HAP-1 (cell line): ENCODE data around the gene PROZ.

Source experiments
- DNase-seq, 2 experiments: peaks; one replicate each; pipeline ENCODE4 v3.0.0-alpha.2; 2016 to 2020; ENCODE audit warnings: low spot score in 2 of 2
- H3K27me3 ChIP-seq: fragments of 250-450 bp; sonication (Bioruptor Pico); 2 replicates; pipeline ENCODE4 v1.5.1; 2020; ENCODE audit warnings: low read depth, mild to moderate bottlenecking, moderate library complexity
- H3K36me3 ChIP-seq: fragments of 250-450 bp; sonication (Bioruptor Pico); replicated peaks from 2 replicates; pipeline ENCODE4 v1.5.1; 2020; ENCODE audit warnings: mild to moderate bottlenecking
- H3K4me1 ChIP-seq: fragments of 250-450 bp; sonication (Bioruptor Pico); 2 replicates; pipeline ENCODE4 v1.5.1; 2020; ENCODE audit warnings: mild to moderate bottlenecking
- H3K4me3 ChIP-seq: fragments of 250-450 bp; sonication (Bioruptor Pico); 2 replicates; pipeline ENCODE4 v1.5.1; 2020; ENCODE audit warnings: mild to moderate bottlenecking, moderate library complexity
- H3K9me3 ChIP-seq: fragments of 250-450 bp; sonication (Bioruptor Pico); 2 replicates; pipeline ENCODE4 v1.5.1; 2020; ENCODE audit warnings: mild to moderate bottlenecking, moderate library complexity
- in situ Hi-C: fragments of 300-500 bp; cut with MboI; formaldehyde crosslinking; loops from 3 replicates; pipeline ENCODE4 v1.14.3; 2020; ENCODE audit warnings: low sequenced_read_pairs, inconsistent platforms, mixed read lengths

PROZ gene

DNA sequence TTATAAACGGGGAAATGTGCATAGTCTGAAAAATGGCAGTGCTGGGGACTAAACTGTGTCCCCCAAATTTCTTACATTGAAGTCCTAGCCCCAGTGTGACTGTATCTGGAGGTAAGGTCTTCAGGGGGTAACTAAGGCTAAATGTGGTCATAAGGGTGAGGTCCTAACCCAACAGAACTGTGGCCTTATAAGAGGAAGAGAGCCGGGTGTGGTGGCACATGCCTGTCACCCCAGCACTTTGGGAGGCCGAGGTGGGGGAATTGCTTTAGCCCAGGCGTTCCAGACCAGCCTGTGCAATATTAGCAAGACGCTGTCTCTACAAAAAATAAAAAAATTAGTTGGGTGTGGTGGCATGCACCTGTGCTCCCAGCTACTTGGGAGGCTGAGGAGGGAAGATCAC lies 17.8 kb downstream of the PROZ start:
- no peak for DNase-seq
- Histone ChIP-seq H3K36me3 (peaks cover 84% of the 10 kb centered on the region), H3K27me3 (no peaks in the 10 kb centered on the region), H3K4me3 (no peak overlapping the region), H3K4me1 (no peaks in the 10 kb centered on the region), H3K9me3 (no peaks in the 10 kb centered on the region)
- in situ Hi-C loops = no loop called here

DNA sequence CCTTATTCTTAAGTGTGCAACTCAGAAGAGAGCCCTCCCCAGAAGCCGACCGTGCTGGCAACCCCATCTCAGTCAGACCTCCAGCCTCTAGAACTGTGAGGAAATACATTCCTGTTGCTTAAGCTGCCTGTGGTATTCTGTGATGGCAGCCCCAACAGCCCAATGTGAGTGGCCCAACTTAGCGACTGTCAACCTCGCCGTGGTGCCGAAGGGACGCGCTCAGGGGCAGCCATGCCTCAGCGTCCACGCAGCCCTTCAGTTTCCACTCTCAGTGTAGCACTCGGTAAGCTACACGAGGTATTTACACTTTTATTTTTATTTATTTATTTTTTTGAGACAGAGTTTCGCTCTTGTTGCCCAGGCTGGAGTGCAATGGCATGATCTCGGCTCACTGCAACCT lies 18.4 kb downstream of the PROZ start:
- DNase-seq = no peak
- H3K4me1 ChIP-seq = no peaks in the 10 kb centered on the region
- H3K27me3 ChIP-seq = no peaks in the 10 kb centered on the region
- peaks cover 81% of the 10 kb centered on the region for H3K36me3 ChIP-seq
- H3K9me3 ChIP-seq = no peaks in the 10 kb centered on the region
- no peak overlapping the region for H3K4me3 ChIP-seq
- in situ Hi-C loops = no loop called here

DNA sequence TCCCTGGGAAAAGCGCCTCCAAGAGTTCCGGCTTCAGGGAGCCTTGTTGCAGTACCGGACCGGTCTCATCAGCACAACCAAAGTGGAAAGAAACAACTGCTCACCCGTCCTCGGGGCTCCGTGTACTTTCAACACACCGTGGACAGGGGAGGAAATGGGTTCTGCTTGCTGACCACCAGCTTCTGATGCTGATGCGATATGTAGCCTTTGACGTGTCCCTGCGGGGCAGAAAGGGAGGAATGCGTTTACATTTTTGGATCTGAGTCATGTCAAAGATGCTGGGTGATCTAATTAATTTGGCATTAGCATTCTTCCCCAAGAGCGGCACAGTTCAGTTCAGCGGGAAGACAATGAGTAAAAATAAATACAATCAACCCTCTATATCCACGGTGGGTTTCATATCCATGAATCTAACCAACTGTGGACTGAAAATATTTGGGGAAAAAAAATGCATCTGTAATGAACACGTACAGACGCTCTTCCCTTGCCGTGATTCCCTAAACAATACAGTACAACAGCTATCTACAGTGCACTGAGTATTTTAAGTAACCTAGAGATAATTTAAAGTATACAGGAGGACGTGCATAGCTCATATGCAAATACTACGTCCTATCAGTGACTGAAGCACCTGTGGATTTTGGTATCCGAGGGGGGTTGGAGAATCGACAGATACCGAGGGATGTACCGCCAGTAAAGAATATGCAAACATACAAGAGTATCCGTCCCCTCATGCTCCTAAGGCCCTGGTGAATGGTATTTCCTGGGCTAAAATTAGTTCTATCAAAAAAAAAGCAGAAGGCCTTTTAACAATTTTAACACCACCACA lies 19.8 kb downstream of the PROZ start:
- in situ Hi-C loops = no loop called here
- no peaks in the 10 kb centered on the region for H3K4me1 ChIP-seq
- no peak overlapping the region for H3K4me3 ChIP-seq
- H3K36me3 ChIP-seq = peaks cover 80% of the 10 kb centered on the region
- no peak for DNase-seq
- H3K9me3 ChIP-seq = no peaks in the 10 kb centered on the region
- no peaks in the 10 kb centered on the region for H3K27me3 ChIP-seq

DNA sequence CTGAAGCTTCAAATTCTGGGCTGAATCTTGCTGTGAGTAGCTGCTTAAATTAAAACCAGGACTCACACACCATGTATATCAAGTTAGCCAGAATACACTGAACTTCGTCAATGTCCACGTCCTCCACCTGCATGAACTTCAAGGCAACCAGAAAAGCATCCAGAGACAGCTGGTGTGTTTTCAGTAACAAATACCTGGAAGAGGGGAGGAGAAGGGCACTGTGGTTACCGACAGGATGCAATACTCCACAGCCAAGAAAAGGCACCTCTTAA lies 20.4 kb downstream of the PROZ start:
- no peak for DNase-seq
- Histone ChIP-seq H3K4me1 (no peaks in the 10 kb centered on the region), H3K4me3 (no peak overlapping the region), H3K27me3 (no peaks in the 10 kb centered on the region), H3K36me3 (peaks cover 81% of the 10 kb centered on the region), H3K9me3 (no peaks in the 10 kb centered on the region)
- in situ Hi-C loops = no loop called here

DNA sequence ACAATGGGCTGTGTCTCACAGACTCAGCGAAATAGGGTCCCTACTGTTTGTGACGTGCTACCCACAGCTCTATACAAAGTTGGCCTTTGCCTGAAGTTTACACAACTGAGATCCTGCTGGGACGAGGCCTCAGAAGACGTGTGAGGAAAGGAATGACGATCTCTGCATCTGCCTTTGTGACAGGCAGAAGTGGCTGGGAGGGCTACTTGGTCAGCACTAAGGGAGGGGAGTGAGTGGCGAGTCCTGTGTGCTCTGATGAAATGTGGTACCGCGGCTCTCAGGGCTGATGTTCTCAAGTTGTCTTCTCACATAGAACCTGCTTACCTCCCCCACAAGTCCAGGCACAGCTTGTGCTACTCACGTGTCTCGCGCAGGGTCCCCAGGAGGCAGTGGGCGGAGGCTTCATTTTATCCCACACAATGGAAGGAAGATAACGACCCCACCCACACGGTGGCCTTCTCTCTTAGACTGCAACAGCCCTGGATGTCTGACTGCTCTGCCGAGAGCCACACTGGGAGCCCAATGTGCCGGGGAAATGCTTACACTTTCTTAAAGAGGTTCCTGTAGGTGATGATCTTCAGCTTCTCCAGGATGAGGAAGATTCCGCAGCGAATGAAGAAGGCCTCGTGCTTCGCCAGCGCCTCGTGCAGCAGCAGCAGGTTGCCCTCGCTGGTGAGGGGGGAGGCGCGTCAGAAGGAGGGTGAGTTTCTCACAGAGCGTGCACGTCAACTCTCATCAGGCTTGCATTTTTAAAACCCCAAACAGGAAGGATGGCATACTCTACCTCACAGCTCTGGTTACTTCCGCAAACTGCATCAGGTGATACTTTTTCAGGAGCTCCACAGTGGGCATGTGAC lies 21.2 kb downstream of the PROZ start:
- Histone ChIP-seq H3K4me1 (no peaks in the 10 kb centered on the region), H3K27me3 (no peaks in the 10 kb centered on the region), H3K36me3 (peaks cover 81% of the 10 kb centered on the region), H3K4me3 (no peak overlapping the region), H3K9me3 (no peaks in the 10 kb centered on the region)
- DNase-seq = no peak
- in situ Hi-C loops = no loop called here

DNA sequence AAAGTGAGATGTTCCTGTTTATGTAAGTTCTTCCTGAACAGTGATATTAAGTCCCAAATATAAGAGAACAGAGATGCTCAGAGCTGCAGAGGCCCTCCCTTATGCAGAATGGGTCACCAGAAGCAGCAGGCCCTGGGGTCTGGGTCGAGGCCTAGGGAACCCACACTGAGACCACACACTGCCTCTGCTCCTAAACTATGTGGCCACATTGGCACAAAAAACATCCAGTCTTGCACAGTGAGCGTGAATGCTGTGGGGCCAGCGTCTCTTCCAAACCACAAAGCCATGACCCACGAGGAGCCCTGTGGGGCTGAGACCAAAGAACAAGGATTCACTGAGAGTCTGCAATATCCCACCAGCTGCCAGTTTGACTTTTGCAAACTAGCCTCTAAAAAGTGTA lies 23.6 kb downstream of the PROZ start:
- in situ Hi-C loops = no loop called here
- DNase-seq = no peak
- Histone ChIP-seq H3K27me3 (no peaks in the 10 kb centered on the region), H3K4me1 (no peaks in the 10 kb centered on the region), H3K36me3 (peaks cover 73% of the 10 kb centered on the region), H3K9me3 (no peaks in the 10 kb centered on the region), H3K4me3 (no peak overlapping the region)

DNA sequence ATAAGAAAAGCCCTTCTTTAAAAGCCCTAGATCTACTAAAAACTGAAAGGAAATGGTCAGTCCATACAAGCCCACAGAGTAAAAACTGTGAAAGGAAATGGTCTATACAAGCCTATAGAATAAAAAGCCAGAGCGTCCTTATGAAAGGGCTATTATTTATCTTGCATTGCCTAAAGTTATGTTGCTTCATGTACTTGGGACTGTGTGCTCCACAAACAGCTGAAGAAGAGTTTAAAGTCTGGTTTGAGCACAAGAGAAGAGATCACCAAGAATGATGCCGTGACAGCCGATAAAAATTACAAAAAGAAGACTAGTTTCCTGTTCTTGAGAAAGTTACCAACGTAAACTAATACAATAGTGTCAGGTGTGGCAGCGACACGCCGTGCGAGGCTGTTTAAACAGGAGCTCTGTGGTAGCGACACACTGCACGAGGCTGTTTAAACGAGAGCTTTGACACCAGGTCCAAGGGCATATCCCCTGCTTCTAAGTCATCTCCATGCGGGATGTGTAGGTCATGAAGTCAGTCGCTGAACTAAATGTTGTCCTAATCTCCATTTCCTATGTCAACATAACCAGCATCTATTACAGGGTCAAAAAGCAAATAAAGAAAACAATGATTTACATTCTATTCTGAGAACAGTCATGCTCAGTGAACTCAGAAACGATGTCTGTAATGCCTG lies 25.1 kb downstream of the PROZ start:
- Histone ChIP-seq H3K9me3 (no peaks in the 10 kb centered on the region), H3K4me3 (no peak overlapping the region), H3K4me1 (no peaks in the 10 kb centered on the region), H3K36me3 (peaks cover 72% of the 10 kb centered on the region), H3K27me3 (no peaks in the 10 kb centered on the region)
- in situ Hi-C loops = no loop called here
- DNase-seq = no peak

DNA sequence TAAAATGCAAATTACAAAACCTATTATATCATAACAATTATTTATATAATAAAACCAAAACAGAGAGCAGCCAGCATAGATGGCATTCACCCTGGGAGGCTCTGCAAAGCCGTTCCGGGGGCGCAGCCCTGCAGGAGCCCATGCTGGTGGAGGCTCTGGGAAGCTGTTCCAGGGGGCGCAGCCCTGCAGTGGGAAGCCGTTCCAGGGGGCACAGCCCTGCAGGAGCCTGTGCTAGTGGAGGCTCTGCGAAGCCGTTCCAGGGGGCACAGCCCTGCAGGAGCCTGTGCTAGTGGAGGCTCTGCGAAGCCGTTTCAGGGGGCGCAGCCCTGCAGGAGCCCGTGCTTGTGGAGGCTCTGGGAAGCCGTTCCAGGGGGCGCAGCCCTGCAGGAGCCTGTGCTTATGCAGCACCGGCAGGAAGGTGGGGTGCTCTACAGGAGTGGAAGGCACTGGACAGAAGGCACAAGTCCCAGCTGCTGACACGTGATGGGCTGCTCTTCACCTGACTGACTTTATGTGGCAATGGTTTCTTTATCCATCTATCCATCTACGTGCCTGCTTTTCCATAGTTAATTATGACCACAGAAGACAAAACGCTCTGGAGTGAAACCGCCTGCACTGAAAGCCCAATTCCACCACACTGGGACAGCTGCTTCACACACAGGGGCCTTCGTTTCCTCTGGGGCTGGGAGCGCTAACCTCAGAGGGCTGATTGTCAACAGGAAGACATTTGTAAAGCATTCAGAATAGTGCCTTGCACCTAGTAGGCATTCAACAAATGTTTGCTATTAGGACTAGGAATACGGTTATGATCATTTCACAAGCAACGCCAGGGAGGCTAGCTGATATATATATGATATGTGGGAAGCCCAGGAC lies 26.4 kb downstream of the PROZ start:
- H3K9me3 ChIP-seq = no peaks in the 10 kb centered on the region
- H3K4me3 ChIP-seq = no peak overlapping the region
- no peaks in the 10 kb centered on the region for H3K27me3 ChIP-seq
- in situ Hi-C loops = no loop called here
- DNase-seq = no peak
- H3K4me1 ChIP-seq = no peaks in the 10 kb centered on the region
- H3K36me3 ChIP-seq = peaks cover 64% of the 10 kb centered on the region

DNA sequence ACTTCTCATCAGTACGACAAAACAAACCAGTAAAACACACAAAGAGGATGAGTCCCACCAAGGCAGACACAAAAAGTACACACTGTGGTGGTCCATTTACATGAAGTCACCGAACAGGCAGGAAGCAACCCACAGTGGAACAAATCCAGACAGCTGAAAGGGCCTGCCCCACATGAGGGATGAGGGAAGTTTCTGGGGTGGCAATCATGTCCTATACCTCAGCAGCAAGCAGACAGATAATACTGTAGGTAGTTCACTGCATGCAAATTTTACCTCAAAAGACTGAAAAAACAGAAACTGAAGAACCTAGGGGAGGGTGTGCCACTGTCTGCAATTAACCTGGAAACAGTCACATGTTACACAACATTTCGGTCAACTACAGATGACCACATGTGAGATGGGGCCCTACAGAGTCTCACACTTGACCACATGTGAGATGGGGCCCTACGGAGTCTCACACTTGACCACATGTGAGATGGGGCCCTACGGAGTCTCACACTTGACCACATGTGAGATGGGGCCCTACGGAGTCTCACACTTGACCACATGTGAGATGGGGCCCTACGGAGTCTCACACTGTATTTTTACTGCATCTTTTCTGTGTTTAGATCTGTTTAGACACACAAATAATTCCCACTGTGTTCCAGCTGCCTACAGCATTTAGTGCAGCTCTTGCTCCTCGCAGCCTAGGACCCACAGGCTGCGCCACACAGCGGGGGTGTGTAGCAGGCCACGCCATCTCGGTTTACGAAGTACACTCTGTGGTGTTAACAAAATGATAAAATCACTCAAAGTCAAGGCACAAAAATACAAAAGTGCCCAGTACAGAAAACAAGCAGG lies 27.8 kb downstream of the PROZ start:
- Histone ChIP-seq H3K27me3 (no peaks in the 10 kb centered on the region), H3K4me1 (no peaks in the 10 kb centered on the region), H3K4me3 (no peak overlapping the region), H3K36me3 (peaks cover 56% of the 10 kb centered on the region), H3K9me3 (no peaks in the 10 kb centered on the region)
- in situ Hi-C loops = no loop called here
- DNase-seq = no peak

DNA sequence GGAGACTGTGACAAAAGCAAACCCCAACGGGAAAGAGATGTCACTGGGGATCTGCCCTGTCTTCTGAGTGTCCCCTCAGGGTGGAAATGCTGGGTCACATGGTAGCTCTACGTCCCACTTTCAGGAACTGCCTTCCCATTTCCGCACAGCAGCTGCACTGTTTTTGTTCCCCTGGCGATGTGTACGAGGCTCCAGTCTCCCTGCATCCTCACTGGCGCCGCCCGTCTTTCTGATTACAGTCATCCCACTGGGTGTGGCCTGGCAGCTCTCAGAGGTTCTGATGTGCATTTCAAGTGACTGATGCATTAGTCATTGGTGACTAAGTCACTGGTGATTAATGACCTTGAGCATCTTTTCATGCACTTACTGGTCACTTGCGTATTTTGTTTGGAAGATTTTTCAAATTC lies 28.8 kb downstream of the PROZ start:
- Histone ChIP-seq H3K4me1 (no peaks in the 10 kb centered on the region), H3K36me3 (peaks cover 49% of the 10 kb centered on the region), H3K27me3 (no peaks in the 10 kb centered on the region), H3K4me3 (no peak overlapping the region), H3K9me3 (no peaks in the 10 kb centered on the region)
- in situ Hi-C loops = no loop called here
- peak; percentile 8 to 60 for DNase-seq

DNA sequence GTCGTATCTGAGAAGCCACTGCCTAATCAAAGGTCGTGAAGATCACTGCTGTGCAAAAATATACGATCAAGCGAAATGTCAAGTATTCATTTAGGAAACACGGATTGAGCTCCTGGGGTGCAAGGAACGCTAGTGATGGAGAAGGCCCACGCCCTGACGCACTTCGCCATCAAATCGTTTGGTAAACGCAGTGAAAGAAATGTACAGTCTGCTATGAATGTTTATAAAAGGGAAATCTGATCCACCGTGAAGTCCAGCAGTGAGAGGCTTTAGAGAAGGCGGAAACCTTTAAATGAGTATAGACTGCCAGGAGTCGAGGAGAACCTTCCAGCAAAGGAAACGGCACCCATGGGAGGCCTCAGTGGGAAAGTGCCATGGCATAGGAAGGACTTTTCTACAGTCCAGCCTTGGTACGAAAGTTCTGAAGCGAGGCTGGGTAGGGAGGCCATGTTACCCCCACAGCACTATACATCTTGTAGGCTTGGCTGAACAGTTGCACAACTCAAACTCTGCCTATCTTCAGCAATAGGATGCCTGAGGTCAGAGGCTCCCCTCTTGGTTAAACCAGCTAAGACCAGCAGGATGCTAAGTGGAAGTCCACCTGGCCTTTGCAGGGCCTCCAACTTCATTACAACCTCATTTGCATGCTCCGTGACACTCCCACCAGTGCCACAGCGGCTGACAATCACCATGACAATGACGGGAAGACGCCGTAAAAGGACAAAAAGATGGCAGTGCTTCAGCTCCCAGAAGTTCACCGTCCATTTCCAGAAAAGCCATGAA lies 29.6 kb downstream of the PROZ start:
- Histone ChIP-seq H3K36me3 (peaks cover 55% of the 10 kb centered on the region), H3K4me1 (no peaks in the 10 kb centered on the region), H3K4me3 (no peak overlapping the region), H3K27me3 (no peaks in the 10 kb centered on the region), H3K9me3 (no peaks in the 10 kb centered on the region)
- in situ Hi-C loops = no loop called here
- no peak for DNase-seq

DNA sequence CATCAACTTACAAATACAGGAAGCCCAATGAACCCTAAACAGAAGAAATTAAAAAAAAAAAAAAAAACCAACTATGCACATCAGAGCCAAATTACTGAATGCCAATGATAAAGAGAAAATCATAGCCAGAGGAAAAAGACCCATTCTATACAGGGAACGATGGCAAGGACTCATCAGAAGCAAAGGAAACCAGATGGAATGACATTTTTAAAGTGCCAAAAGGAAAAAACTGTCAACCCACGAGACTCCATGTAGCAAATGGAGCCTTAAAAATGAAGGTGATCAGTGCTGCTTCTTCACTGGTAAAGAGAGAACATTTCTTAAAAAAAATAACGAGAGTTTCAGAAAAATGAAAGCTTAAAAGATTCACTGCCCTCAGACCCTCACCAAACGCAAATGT lies 31.7 kb downstream of the PROZ start:
- no peak for DNase-seq
- H3K27me3 ChIP-seq = no peaks in the 10 kb centered on the region
- no peak overlapping the region for H3K4me3 ChIP-seq
- in situ Hi-C loops = no loop called here
- H3K9me3 ChIP-seq = no peaks in the 10 kb centered on the region
- H3K4me1 ChIP-seq = no peaks in the 10 kb centered on the region
- peaks cover 62% of the 10 kb centered on the region for H3K36me3 ChIP-seq
